Spleen (tissue), 7 donors: Measurements from ENCODE around the gene KIF18B.

Experiments
- POLR2A ChIP-seq, 3 donors: fragments of 450-650 bp; IDR thresholded peaks; one replicate each; pipeline ENCODE4 v1.5.1; 2017; ENCODE audit warnings: antibody characterized with exemption in 3 of 3, mild to moderate bottlenecking in 1 of 3
- POLR2AphosphoS5 ChIP-seq, 3 donors: sonication (generic); formaldehyde crosslinking; IDR thresholded peaks; one replicate each; pipeline ENCODE4 v1.5.1; 2017; ENCODE audit warnings: antibody characterized with exemption in 3 of 3
- TF ChIP-seq, protein P1 (sequence below), 11 experiments: fragments of 200-600 bp in 7 of 11; fragments of 450-650 bp in 4 of 11; sonication (generic) in 4 of 11; IDR thresholded peaks in 8 of 11; conservative IDR thresholded peaks in 3 of 11; 1 replicate in 7 of 11; 2 replicates in 4 of 11; pipeline versions ENCODE4 v1.4.0 to v1.8.0; 2016 to 2021; ENCODE audit warnings: antibody characterized with exemption in 11 of 11, inconsistent platforms in 4 of 11, mild to moderate bottlenecking in 1 of 11
- donor health status: DM: no; HTN: no; CAD: no; lungs with moderate emphysema.
- donor health status: DM: no; HTN: no; CAD: no.
- donor health status: DM: no; HTN: no; CAD: no.

DNA sequence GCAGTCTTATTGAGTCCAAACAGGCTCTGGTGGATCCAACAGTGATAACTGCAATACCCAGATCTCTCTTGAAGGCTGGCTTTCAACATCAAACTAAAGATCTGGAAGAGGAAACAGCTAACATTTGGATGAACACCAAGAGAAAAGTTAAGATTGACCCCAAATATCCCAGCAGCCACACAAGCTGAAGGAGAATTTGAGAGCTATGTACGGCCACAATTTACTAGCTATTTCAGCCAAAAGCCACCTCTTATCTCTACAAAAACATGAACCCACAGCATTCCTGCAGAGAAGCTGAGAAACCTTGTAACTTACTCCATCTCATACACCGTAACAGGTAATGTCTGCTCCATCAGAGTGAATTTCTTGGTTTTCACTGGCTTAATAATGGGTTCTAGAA is 62.6 kb downstream of the KIF18B start:
- TF ChIP-seq, protein P1, sequence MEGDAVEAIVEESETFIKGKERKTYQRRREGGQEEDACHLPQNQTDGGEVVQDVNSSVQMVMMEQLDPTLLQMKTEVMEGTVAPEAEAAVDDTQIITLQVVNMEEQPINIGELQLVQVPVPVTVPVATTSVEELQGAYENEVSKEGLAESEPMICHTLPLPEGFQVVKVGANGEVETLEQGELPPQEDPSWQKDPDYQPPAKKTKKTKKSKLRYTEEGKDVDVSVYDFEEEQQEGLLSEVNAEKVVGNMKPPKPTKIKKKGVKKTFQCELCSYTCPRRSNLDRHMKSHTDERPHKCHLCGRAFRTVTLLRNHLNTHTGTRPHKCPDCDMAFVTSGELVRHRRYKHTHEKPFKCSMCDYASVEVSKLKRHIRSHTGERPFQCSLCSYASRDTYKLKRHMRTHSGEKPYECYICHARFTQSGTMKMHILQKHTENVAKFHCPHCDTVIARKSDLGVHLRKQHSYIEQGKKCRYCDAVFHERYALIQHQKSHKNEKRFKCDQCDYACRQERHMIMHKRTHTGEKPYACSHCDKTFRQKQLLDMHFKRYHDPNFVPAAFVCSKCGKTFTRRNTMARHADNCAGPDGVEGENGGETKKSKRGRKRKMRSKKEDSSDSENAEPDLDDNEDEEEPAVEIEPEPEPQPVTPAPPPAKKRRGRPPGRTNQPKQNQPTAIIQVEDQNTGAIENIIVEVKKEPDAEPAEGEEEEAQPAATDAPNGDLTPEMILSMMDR (IDR thresholded peaks at IDR 0.05 in 8 of 11, conservative IDR thresholded peaks at IDR 0.05 in 3 of 11) = no peak
- TF ChIP-seq POLR2AphosphoS5 (IDR thresholded peaks at IDR 0.05) (no peak), POLR2A (IDR thresholded peaks at IDR 0.05) (no peak)
